DMS79 treated with DMSO at 0.1 percent for 48 hours (cell line): ENCODE data around the gene TRIM10.
"Not testable (repeated sequence)": the region's sequence is repeated elsewhere in the genome, so short reads cannot be mapped to it uniquely, and the experiment has no call there.

Source experiments
- DNase-seq: peaks from one replicate; lab custom pipeline; 2025; lab: John Stamatoyannopoulos, UW

The TRIM10 gene

DNA sequence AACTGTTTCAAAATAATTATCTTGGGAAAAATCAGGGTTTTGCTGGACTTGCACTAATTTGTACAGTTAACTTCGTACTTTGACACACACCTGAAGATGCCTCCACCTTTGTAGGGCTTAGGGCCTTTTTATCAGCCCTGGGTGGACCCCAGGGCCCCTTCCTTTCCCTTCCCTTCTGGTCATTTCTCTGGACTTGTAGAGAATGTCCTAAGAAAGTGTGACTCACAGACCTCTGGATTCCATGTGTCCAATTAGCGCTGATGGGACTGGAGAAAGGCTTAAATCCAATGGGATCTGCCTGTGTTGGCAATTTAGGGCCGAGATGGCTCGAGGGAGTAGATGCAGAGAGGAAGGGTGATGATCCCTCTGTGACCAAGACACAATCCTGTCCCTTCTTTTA lies 11.7 kb upstream of the TRIM10 start:
- no peak for DNase-seq

DNA sequence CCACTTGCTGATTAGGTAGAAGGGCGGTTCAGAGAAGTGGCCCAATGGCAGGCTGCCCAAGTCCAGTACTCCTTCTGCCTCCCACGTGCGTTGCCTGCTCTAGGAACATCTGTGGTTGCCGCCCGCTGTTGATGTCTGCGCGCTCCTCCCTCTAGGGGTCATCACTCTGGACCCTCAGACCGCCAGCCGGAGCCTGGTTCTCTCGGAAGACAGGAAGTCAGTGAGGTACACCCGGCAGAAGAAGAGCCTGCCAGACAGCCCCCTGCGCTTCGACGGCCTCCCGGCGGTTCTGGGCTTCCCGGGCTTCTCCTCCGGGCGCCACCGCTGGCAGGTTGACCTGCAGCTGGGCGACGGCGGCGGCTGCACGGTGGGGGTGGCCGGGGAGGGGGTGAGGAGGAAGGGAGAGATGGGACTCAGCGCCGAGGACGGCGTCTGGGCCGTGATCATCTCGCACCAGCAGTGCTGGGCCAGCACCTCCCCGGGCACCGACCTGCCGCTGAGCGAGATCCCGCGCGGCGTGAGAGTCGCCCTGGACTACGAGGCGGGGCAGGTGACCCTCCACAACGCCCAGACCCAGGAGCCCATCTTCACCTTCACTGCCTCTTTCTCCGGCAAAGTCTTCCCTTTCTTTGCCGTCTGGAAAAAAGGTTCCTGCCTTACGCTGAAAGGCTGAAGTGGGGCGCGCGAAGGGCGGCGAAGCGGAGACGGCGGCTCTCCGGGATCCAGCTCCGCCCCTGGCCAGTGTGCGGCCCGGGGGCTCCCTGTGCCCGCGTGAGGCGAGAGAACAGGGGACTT lies 10.9 kb upstream of the TRIM10 start:
- DNase-seq = peak; percentile 62

DNA sequence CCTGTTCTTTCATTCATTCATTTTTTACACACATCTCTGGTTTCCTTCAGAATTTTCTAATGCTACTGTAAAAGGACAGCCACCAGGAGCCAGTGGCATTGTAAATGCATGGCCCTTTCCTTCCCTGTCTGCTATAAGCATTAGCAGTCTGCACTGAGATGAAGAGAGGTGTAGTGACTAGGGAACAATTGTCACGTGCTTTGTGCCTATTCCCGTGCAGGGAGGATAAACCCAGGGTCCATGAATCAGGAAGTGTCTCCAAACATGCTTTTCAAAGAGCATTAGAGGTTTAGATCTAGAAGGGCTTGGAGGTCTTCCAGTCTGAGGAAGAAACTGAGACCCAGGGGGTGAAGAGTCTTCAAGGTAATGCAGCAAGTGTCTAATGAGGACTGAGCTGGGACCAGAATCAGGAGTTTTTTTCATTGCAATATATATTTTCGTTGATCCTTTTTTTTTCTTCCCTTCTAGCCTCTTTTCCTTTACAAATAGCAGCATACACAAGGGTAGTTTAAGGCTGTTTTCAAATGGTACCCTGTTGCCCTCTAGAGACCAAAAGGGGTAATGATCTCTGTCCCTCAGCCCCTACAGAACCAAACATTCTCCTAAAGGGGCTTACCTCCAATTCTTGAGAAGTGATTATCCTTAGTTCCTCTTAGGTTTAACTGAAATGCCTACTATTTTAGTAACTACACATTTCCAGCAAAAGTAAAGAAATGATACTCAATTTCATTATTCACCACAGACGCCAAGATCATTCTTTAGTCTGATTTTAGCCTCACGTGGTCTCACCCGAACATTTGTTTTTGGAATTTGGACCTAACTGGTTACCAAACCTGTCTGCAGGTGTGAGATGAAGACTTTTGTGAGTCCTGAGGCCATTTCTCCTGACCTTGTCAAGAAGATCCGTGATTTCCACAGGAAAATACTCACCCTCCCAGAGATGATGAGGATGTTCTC lies 8.9 kb upstream of the TRIM10 start:
- peak; percentile 52 for DNase-seq

DNA sequence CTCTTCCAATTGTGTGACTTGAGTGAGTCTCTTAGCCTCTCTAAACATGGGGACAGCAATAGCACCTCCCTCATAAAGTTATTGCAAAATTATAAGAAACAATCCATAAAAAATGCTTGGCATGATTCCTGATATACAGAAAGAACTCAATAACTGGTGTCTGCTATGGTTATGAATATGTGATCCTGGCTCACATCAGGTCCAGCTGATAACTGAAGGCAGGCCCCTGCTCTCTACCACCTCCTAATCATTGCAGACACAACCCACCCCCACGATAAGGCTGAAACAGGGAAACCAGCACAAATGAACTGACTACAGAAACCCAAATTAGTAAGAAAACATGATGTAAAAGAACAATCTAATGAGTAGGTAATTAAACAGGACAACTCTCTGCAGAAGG lies 7.7 kb upstream of the TRIM10 start:
- no peak for DNase-seq

DNA sequence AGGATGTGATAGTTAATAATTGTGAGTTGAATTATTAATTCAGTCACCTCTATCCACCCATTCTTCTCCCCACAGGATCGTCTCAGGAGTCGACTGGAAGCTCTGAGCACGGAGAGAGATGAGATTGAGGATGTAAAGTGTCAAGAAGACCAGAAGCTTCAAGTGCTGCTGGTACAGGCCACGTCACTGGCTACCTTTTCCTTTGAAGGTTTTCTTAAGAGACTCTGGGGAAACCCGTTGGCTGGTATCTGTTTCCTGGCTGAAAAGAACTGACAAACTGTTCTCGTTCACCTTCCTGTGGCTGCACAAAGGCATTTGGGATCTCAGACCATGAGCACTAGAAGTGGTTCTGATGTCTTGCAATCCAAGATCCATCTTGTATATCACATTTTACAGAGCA lies 6.1 kb upstream of the TRIM10 start:
- DNase-seq = no peak

DNA sequence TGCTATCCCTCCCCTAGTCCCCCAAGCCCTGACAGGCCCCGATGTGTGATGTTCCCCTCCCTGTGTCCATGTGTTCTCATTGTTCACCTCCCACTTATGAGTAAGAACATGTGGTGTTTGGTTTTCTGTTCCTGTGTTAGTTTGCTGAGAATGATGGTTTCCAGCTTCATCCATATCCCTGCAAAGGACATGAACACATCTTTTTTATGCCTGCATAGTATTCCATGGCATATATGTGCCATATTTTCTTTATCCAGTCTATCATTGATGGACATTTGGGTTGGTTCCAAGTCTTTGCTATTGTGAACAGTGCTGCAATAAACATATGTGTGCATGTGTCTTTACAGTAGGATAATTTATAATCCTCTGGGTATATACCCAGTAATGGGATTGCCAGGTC lies 4.2 kb upstream of the TRIM10 start:
- not testable (repeated sequence) for DNase-seq

DNA sequence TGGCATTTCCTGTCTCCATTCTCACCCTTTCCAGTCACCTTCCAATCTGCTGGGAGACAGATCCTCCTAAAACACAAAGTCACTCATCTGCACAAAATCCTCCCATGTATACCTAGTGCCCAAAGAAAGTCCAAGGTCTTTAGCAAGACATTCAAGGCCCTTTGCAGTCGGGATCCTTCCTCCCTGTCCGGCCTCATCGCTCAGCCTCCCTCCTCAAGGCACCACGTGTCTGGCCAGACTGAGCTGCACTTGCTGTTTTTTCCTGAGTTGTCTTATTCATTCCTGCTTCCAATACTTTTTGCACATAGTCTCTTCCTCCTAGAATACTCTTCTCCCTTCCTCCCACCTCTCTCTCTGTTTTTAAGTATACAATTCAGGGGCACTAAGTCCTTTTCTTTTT lies 3.7 kb upstream of the TRIM10 start:
- DNase-seq = no peak

DNA sequence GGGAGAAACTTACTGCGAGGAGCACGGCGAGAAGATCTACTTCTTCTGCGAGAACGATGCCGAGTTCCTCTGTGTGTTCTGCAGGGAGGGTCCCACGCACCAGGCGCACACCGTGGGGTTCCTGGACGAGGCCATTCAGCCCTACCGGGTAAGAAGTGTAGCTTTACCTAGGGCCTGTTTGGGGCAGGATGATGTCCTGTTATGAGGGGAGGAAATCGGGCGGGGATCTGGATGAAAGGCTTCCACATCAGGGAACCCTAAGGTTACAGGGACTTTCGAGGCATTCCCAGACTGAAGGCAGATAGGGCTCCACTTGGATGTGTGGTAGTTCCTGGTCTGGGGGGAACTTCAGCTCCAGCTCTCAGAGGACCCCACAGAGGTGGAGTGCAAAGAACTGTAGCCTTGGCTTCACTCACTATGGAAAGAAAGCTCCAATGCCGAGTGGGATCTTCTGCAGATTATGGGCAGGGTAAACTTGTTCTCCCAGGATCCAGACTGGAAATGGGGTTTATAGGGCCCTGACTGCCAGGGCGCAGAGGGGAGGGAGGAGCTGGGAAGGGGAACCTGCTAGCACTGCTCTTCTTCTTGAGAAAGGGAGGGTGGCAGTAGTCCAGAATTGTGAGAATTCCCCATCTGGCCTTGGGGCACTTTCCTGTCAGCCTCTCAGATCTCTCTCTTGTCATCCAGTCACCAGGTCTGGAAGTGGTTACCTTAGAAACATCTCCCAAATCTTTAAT lies 3.1 kb upstream of the TRIM10 start:
- no peak for DNase-seq

DNA sequence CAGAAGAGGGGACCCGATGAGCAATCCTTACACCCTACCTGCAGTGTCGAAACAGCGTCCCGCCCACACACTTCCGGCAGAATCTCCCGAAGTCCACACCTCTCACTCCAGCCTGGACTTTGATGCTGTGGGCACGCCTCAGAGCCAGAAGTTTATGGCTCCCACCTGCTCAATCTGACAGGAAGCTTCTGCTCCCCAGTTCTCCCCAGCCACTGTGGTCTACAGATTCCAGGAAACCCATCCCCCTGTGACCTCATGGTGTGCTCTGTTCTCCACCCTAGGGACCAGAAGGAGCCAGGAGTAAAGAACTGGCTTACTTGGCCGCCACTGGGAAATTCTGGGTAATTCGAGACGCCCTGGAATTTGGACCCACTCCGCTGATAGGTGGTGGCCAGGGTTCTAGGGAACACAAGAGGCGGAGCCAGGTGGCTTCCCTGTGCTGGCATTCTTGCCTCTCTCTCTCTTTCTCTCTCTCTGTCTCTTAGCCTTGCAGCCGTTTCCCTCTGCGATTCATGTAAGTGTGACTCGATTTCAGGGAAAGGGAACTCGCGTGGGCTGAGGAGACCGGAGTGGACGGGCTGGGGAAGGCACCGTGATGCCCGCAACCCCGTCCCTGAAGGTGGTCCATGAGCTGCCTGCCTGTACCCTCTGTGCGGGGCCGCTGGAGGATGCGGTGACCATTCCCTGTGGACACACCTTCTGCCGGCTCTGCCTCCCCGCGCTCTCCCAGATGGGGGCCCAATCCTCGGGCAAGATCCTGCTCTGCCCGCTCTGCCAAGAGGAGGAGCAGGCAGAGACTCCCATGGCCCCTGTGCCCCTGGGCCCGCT lies 2.3 kb upstream of the TRIM10 start, which contains the start of gene TRIM15:
Gene TRIM15 (plus strand): TSS at position 457 of the 828 bp plus-strand sequence. CDS start 139 bp downstream, at position 596.
- no peak for DNase-seq

DNA sequence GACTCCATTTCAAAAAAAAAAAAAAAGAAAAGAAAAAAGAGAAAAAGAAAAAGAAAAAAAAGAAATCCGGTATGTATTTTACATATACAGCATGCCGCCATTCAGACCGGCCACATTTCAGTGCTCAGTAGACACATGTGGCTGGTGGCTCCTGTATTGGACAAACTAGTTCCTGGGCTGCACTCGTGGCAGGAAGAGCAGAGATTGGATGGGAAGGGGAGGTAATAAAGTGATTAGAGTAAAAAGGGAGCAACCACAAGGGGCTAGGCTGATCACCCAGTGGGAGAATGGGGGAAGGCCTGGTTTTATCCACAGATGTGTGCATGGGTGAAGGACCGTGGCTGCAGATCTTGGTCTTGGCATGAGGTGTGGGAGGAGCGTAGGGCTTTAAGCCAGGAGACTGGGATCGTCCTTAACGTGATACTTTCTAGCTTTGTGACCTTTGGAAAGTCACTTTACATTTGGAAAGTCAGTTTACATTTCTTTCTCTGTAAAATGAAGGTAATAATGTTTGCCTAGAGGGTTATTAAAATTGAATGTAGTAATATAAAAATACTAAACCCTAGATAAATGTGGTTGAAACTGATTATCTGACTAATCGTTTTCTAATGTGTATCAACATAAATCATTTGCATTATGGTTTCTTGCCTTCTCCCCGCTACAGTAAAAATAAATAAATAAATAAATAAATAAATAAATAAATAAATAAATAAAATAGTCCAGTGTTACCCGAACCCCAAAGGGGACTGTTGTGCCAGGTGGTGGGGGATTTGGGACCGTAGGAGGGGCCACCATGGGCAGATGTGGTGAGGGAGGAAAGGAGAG lies 1.5 kb upstream of the TRIM10 start:
- DNase-seq = no peak

DNA sequence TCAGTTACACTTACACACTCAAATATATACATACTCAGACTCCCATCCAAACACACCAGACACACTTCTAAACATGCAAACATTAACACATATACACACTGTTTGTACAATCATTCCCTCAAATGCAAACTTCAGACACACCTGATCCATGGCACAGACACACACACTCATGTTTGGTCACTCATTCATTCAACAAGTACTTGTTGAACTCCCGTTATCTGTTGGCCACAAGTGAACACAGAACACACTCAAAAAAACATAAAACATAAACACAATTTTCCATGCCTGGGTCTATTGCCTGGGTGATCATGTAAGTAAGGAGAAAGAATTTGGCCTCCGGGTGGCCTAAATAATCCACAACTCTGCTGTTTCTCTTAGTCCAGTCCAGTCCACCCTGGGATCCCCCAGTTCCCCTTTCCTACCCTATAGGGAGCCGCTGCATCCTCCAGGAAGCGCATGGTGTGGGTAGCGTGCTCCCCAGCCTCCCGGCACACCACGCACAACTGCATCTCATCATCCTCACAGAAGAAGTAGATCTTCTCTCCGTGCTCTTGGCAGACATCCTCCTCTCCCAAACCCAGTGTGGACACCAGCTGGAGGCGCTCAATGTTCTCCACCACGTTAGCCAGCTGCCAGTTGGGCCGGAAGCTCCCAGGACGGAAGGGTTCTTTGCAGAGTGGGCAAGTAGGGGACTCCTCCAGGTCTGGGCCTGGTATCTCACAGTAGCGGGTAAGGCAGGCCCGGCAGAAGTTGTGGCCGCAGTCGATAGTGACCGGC lies 815 bp downstream of the TRIM10 start:
- DNase-seq = no peak

DNA sequence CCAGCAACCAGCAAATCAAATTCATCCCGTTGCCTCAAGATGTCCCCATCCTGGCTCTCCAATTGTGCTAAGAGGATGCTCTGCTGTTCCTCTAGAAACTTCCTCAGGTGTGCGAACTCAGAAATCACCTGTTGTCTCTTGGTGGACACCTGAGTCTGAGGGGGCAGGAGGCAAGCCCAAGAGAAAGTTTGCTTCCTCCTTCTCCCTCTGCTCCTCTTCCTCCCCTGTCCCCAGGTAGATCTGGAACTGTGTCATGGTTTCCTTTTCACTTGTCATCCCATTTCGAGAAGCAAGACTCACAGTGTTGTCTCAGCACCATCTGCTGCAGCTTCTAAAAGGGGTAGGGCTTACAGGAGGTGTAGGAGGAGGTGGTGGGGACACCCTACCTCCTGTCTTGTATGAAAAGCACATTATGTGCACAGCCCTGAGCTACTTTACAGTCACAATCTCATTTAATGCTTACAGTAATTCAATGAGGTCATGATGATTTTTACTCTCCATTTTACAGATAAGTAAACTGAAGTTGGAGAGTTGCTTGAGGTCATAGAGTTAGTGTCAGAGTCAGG lies 2.5 kb downstream of the TRIM10 start:
- no peak for DNase-seq

DNA sequence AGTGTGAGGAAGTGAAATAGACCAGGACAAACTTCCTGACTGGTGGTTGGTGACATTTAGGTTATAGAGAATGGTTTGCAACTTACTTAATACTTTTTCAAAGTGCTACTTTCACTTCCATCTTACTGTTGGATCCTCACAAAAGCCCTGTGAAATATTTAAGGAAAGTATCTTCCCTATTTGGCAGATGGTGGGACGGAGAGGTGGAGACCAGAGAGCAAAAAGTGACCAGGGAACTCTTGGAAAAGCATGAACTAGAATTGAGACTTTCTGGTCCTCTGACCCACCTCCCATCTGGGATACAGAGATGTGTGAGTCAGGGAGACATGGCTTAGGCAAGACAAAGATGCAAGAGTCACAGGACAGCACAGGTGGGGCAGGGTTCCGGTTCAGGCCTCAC lies 3.0 kb downstream of the TRIM10 start:
- DNase-seq = no peak

DNA sequence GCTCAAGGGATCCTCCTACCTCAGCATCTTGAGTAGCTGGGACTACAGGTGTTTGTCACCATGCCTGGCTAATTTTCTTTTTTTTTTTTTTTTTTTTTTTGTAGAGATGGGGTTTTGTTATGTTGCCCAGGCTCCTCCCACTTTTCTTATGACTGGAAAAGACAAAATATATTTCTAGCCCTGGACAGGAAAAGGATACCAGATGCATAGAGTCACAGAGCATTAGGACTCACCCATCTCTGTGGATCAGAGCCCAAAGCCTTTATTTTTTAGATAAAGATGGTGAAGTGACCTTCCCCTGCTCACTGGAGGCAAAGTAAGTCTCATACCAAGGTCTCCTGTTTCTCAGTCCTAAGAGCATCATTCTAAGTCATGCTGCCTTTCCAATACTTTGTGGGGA lies 3.4 kb downstream of the TRIM10 start:
- no peak for DNase-seq

DNA sequence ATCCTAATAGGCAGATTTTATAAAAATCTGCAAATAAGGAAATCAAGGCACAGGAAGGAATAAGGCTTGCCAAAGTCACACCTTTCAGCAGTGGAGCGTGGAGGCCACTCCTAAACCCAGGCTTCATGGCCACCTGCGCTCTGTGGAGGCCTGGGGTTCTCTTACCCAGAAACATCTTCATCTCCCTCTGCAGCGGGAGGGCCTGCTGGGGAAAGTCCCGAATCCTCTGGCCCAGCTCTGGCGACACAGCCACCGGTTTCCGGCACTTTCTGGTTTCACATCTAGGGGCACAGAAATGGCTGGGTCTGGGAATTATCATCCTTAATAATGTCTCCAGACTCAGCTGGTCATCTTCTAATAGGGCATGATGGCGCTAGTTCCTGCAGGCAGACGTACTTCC lies 4.2 kb downstream of the TRIM10 start:
- DNase-seq = no peak

DNA sequence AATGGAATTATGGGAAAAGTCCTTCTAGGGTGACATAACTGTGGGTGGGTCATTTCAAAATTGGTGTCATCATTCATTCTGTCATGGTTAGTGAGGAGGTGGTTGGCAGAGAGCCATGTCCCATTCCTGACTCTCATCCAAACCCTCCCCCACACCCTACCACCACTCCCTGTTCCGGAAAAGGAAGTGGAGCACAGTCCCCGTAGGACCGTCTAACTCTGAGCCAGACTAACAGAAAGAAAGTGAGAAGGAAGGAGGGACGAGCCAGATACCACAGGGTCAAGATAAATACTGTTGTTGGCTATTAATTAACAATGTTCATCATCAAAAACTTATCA lies 4.8 kb downstream of the TRIM10 start:
- no peak for DNase-seq

DNA sequence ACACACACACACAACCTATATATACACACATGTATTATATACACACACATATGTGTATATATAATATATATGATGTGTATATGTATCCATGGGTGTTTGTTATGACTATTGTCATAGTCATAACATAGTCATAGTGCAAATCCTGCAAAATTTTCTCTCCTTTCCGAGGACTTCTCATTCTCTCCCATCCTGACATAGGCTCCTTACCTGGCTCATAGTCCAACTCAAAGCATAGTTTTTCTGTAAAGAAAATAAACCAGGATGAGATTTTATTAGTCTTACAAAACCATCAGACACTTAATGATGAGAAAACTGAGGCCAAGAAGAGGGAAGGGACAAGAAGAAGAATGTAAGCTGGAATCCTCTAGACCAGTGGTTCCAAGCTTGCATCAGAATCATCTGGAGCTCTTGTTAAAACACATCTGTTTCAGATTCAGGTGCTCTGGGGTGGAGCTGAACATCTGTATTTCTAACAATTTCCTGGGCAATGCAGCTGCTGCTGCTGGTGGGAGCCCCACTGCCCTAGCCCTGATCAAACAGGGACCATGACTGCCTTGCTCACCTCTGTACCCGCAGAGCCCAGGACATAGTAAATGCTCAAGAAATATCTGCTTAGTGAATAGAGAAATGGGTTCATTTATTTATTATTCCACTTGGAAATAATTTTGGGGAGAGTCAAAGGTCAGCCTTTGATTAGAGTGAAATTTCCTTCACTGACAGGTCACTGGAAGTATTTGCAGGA lies 5.3 kb downstream of the TRIM10 start:
- no peak for DNase-seq

DNA sequence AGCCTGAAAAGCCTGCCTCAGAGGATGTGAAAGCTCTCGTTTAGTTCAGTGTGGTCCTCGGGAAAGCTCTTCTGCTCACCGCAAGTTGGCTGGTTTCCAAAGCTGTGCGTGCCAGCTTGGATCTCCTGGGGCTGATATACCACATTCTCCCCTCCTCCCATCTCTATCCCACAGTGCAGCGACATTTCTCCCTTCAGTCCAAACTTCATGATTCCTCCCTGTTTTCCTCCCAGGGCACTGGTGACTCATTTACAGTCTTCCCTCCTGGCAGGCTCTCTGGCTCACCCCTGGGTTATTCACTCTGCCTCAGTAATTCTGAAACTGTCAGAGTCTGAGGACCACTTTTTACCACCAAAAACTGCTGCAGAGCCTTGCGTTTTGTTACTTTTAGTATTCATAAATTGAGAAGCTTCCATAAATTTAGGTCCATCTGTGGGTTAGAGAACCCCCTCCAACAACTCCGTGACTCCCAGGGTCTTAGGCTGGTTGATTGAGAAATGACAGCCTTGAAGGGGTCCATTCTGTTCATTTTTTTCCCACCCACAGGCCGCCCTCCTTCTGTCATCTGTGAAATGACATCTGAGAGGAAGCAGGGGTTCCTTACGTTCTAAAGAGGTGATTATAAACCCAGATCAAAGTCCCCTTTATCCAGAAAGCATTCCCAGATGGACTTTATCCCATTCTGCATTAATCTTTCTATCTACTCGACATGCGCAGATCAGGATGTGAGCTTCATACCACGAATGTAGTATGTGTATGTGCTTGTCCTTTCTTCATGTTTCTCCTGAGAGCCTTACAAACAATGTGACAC lies 6.1 kb downstream of the TRIM10 start:
- peak; percentile 39 for DNase-seq
